Measurements from ENCODE around the gene BANF2. TPM values are rescaled to one million over a fixed set of nuclear protein-coding genes. Genes with fewer than 3 reads are reported as not detected.

Gene BANF2
- total RNA-seq, 4 donors from 2014 or later, result not detected

- Histone ChIP-seq H3K4me1 (peaks cover 0 to 14% (median 0%) of the 10 kb centered on the region in 4 donors), H3K36me3 (no peaks in the 10 kb centered on the region), H3K4me3 (no peak overlapping the region), H3K27me3 (no peaks in the 10 kb centered on the region), H3K9me3 (no peaks in the 10 kb centered on the region), H3K27ac (no peak overlapping the region)
- TF ChIP-seq POLR2A (IDR thresholded peaks at IDR 0.05), result no peak
- TF ChIP-seq, protein P1, sequence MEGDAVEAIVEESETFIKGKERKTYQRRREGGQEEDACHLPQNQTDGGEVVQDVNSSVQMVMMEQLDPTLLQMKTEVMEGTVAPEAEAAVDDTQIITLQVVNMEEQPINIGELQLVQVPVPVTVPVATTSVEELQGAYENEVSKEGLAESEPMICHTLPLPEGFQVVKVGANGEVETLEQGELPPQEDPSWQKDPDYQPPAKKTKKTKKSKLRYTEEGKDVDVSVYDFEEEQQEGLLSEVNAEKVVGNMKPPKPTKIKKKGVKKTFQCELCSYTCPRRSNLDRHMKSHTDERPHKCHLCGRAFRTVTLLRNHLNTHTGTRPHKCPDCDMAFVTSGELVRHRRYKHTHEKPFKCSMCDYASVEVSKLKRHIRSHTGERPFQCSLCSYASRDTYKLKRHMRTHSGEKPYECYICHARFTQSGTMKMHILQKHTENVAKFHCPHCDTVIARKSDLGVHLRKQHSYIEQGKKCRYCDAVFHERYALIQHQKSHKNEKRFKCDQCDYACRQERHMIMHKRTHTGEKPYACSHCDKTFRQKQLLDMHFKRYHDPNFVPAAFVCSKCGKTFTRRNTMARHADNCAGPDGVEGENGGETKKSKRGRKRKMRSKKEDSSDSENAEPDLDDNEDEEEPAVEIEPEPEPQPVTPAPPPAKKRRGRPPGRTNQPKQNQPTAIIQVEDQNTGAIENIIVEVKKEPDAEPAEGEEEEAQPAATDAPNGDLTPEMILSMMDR (IDR thresholded peaks at IDR 0.05), result no peak
- DNase-seq, result no peak
Measured at GRCh38 chr20:17735959-17736621, 36.3 kb downstream of the BANF2 start.

DNA sequence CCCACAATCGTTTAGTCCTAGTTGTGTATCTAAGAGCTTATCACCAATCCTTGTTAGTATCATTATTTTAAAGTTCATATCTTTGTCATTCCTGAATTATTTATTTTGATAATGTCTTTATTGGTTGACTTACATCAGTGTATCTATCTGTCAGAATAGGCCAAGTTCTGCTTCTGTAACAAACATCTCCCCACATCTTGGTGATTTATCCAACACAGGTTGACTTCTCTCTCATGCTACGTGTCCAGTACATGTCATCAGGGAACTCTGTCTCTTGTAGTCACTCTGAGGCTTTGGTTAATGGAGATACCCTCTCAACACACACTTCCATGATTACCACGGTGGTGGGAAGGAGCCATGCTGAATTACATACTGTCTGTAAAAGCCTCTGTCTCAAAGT, 38.4 kb downstream of the BANF2 start:
- H3K4me1 ChIP-seq, result peaks cover 0 to 14% (median 0%) of the 10 kb centered on the region in 4 donors
- no peaks in the 10 kb centered on the region for H3K9me3 ChIP-seq
- H3K36me3 ChIP-seq, result no peaks in the 10 kb centered on the region
- H3K27me3 ChIP-seq, result no peaks in the 10 kb centered on the region
- no peak overlapping the region for H3K4me3 ChIP-seq
- no peak for DNase-seq
- TF ChIP-seq POLR2A (IDR thresholded peaks at IDR 0.05), result no peak
- TF ChIP-seq, protein P1 (IDR thresholded peaks at IDR 0.05), result no peak
- no peak overlapping the region for H3K27ac ChIP-seq

DNA sequence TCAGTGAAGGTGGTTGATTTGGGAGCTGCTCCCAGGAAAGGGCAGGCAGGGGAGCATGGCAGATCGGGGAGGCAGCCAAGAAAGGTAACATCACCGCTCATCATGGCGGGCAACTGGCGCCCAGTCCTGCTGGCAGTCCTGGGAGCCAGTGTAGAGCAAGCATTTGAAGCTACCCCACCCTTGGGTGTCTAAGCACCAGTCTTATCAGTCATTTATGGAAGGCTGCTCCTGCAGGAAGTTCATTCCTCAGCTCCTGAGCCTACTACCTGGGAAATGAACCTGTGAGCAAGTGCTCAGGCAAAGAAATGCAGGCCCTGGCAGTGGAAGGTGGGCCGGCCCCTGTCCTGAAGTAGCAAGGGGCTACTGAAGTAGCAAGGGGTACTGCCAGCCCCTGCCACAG, 41.5 kb downstream of the BANF2 start:
- no peak for DNase-seq
- no peak overlapping the region for H3K4me3 ChIP-seq
- TF ChIP-seq, protein P1 (IDR thresholded peaks at IDR 0.05), result no peak
- no peak for TF ChIP-seq POLR2A (IDR thresholded peaks at IDR 0.05)
- no peak overlapping the region for H3K27ac ChIP-seq
- no peaks in the 10 kb centered on the region for H3K27me3 ChIP-seq
- H3K4me1 ChIP-seq, result no peaks in the 10 kb centered on the region
- no peaks in the 10 kb centered on the region for H3K36me3 ChIP-seq
- no peaks in the 10 kb centered on the region for H3K9me3 ChIP-seq

DNA sequence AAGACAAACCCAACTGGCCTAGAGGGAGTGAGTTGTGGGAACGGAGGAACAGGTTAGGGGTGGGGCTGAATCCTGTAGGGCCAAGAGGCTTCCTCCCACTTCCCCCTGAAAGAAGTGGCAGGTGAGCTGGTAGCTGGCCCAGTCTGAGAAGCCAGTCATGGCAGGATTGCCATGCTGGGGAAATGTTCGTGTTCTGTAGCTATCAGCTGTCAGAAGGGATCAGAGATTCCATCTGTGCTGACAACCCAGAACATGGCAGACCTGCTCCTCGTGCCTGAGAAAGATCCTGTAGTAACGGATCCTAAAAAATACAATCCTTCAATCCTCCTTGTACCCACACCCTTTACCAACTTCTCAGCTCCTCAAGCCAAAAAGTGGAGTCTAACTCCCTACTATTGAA, 43.0 kb downstream of the BANF2 start:
- Histone ChIP-seq H3K36me3 (no peaks in the 10 kb centered on the region), H3K4me1 (no peaks in the 10 kb centered on the region), H3K4me3 (no peak overlapping the region), H3K27ac (no peak overlapping the region), H3K27me3 (no peaks in the 10 kb centered on the region), H3K9me3 (no peaks in the 10 kb centered on the region)
- no peak for DNase-seq
- TF ChIP-seq, protein P1 (IDR thresholded peaks at IDR 0.05), result no peak
- TF ChIP-seq POLR2A (IDR thresholded peaks at IDR 0.05), result no peak

- no peaks in the 10 kb centered on the region for H3K36me3 ChIP-seq
- no peaks in the 10 kb centered on the region for H3K4me1 ChIP-seq
- H3K9me3 ChIP-seq, result no peaks in the 10 kb centered on the region
- no peak overlapping the region for H3K27ac ChIP-seq
- H3K27me3 ChIP-seq, result no peaks in the 10 kb centered on the region
- no peak for DNase-seq
- no peak overlapping the region for H3K4me3 ChIP-seq
- TF ChIP-seq, protein P1 (IDR thresholded peaks at IDR 0.05), result no peak
- TF ChIP-seq POLR2A (IDR thresholded peaks at IDR 0.05), result no peak
Measured at GRCh38 chr20:17743677-17744076, 43.9 kb downstream of the BANF2 start.
